VCaP (cell line): ENCODE results near the gene FCN3.

Source experiments
- H3K27ac ChIP-seq: fragments of 450-650 bp; 2 replicates; pipeline ENCODE4 v1.5.1; 2017
- TF ChIP-seq, protein P1 (sequence below): fragments of 450-650 bp; conservative IDR thresholded peaks from 2 replicates; pipeline ENCODE4 v1.5.1; 2017; ENCODE audit warnings: mild to moderate bottlenecking, moderate library complexity

The FCN3 gene

DNA sequence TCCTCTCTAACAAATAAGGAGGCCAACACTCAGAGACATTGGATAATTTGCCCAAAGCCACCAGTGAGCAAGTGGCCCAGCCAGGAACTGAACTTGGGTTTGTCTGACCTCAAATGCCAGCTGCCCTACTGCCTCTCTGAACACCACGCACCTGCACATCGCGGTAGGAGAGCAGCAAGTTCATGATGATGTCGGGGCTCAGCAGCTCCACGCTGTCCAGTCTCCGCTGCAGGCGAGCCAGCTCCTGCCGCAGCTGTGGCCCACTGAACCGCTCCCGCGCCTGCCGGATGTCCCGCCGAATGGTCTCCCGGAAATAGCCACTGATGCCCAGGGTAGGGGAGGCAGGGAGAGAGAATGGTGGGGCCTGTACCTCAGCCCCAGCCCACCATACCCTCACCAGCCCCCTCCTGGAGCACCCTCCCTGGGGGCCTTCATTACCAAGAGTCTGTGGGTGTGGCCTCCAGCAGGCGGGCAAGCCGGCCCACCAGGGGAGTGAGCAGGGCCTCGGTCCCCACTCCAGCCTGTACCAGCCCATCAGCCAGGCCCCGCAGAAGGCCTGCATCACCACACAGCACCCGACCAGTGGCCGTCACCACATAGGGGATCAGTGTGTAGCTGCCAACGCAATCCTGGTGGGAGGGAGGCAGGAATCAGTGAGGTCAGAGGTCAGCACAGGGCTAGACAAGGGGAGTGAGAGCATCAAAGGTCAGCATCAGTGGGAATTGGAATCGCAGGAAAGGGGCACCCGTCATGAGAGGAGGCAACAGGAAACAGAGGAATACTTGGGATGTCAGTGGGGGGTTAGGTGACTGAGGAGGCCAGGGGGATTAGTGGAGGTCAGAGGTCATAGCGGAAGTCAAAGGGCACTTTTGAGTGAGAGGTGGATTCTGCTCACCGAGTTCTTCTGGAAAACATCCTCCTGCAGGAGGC is 10.6 kb downstream of the FCN3 start:
- peak overlapping the region; percentile 86 for H3K27ac ChIP-seq
- TF ChIP-seq, protein P1, sequence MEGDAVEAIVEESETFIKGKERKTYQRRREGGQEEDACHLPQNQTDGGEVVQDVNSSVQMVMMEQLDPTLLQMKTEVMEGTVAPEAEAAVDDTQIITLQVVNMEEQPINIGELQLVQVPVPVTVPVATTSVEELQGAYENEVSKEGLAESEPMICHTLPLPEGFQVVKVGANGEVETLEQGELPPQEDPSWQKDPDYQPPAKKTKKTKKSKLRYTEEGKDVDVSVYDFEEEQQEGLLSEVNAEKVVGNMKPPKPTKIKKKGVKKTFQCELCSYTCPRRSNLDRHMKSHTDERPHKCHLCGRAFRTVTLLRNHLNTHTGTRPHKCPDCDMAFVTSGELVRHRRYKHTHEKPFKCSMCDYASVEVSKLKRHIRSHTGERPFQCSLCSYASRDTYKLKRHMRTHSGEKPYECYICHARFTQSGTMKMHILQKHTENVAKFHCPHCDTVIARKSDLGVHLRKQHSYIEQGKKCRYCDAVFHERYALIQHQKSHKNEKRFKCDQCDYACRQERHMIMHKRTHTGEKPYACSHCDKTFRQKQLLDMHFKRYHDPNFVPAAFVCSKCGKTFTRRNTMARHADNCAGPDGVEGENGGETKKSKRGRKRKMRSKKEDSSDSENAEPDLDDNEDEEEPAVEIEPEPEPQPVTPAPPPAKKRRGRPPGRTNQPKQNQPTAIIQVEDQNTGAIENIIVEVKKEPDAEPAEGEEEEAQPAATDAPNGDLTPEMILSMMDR: no peak

- TF ChIP-seq, protein P1: no peak
- H3K27ac ChIP-seq: no peak overlapping the region
Measured at GRCh38 chr1:27361553-27361952, 13.1 kb downstream of the FCN3 start.

DNA sequence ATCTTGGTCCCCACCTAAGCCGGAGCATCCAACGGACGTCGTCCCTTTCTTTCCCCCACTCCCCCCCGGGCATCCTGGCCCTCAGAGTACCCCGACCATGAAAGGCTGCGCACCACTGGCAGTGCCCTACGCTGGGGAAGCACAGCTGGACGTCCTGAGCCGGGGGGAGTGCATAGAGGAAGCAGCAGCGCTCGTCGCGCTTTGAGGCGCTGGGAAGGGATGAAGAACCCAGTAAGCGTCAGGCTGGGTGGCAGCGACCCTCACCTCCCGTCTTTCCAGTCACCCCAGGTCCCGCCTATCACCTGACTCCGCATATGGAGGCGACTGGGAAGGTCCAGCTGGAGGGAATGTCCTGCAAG is 13.6 kb downstream of the FCN3 start:
- H3K27ac ChIP-seq: no peak overlapping the region
- TF ChIP-seq, protein P1: no peak

DNA sequence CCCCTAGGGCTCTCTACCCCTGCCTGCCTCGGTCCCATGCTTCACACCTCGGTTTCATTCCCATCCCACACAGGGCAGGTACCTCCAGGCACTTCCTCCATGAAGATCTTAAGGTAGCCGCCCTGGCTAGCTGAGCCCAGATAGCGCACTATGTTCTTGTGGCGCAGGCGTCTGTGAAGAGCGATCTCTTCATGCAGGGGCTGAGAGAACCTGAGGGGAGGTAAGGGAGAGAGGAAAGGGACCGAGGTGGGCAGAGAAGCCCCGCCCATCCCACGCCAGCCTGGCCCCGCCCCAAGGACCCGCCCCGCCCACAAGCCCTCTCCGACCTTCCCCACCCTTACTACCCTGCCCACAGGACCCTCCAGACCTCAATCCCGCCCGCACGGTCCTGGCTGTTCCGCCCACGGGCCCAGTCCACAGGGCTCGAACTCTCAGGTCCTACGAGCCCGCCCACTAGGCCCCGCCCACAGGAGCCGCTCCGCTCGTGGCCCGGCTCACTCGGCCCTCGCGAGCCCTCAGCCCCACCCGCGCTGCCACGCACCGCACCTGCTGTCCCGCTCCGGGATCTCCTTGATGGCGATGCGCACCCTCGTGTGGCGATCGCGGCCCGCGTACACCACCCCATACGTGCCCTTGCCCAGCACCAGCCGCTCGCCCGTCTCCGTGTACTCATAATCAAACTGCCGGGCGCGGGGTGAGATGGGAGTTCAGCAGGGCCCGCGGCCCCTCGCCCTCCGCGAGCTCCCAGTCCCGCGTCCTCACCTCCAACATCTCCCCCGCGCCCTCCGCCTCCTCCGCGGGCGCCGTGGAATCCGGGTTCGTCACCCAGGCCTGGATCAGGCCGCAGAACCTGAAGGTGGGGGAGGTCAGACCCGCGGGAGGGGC is 14.2 kb downstream of the FCN3 start:
- no peak overlapping the region for H3K27ac ChIP-seq
- TF ChIP-seq, protein P1: no peak

- no peak overlapping the region for H3K27ac ChIP-seq
Measured at GRCh38 chr1:27359822-27360158, 14.8 kb downstream of the FCN3 start.

DNA sequence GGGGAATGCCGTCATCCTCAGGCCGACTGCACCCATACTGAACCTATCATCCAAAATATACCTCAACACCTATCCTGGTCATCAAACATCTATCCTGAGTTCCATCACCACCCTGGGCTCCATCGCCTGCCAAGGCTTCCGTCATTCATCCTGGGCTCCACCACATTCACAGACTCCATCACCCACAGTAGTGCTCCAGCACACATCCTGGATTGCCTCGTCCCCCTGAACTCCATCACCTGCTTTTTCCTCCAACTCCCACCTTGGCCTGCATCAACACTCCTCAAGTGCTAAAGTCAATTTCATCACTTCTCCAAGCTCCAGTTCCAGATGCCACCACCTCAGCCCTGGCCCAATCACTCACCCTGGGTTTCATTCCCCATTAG is 15.7 kb downstream of the FCN3 start:
- TF ChIP-seq, protein P1: no peak
- no peak overlapping the region for H3K27ac ChIP-seq

More at GRCh38 chr1:27359822-27360158, 14.8 kb downstream of the FCN3 start:
- TF ChIP-seq, protein P1: no peak
